HG03571 (cell line): Measurements from ENCODE around the gene PHOSPHO2.
"Not testable (repeated sequence)": the region's sequence is repeated elsewhere in the genome, so short reads cannot be mapped to it uniquely, and the experiment has no call there.

Source experiments
- ATAC-seq: cut with Tn5 transposase; IDR thresholded peaks from one replicate; pipeline ENCODE4 v1.9.1; 2021; ENCODE audit not compliant: unreplicated experiment

The PHOSPHO2 gene

GRCh38 chr2:169683425-169684134, 10.7 kb upstream of the PHOSPHO2 start:
- ATAC-seq: no peak

- ATAC-seq: no peak
Measured at GRCh38 chr2:169684135-169684565, 10.1 kb upstream of the PHOSPHO2 start.

- ATAC-seq: not testable (repeated sequence)
Measured at GRCh38 chr2:169684712-169685111, 9.6 kb upstream of the PHOSPHO2 start.

GRCh38 chr2:169686825-169687224, 7.4 kb upstream of the PHOSPHO2 start:
- not testable (repeated sequence) for ATAC-seq

GRCh38 chr2:169687943-169688342, 6.3 kb upstream of the PHOSPHO2 start:
- not testable (repeated sequence) for ATAC-seq

GRCh38 chr2:169690958-169691357, 3.3 kb upstream of the PHOSPHO2 start:
- ATAC-seq: no peak

GRCh38 chr2:169692718-169693117, 1.6 kb upstream of the PHOSPHO2 start:
- ATAC-seq: no peak

GRCh38 chr2:169693360-169693759, 909 bp upstream of the PHOSPHO2 start:
- no peak for ATAC-seq

- ATAC-seq: no peak
Measured at GRCh38 chr2:169694894-169695260, 608 bp downstream of the PHOSPHO2 start.

- ATAC-seq: no peak
Measured at GRCh38 chr2:169696381-169696780, 2.1 kb downstream of the PHOSPHO2 start.

- ATAC-seq: not testable (repeated sequence)
Measured at GRCh38 chr2:169699173-169699572, 4.9 kb downstream of the PHOSPHO2 start.

- no peak for ATAC-seq
Measured at GRCh38 chr2:169702996-169703395, 8.7 kb downstream of the PHOSPHO2 start.

- no peak for ATAC-seq
Measured at GRCh38 chr2:169704160-169704708, 10.0 kb downstream of the PHOSPHO2 start.

- ATAC-seq: no peak
Measured at GRCh38 chr2:169705927-169706326, 11.7 kb downstream of the PHOSPHO2 start.

GRCh38 chr2:169707626-169708025, 13.4 kb downstream of the PHOSPHO2 start:
- ATAC-seq: no peak

GRCh38 chr2:169709331-169709730, 15.1 kb downstream of the PHOSPHO2 start:
- no peak for ATAC-seq

- ATAC-seq: no peak
Measured at GRCh38 chr2:169709981-169710380, 15.7 kb downstream of the PHOSPHO2 start.

GRCh38 chr2:169711751-169712509, 17.7 kb downstream of the PHOSPHO2 start:
- no peak for ATAC-seq

- no peak for ATAC-seq
Measured at GRCh38 chr2:169712791-169713227, 18.5 kb downstream of the PHOSPHO2 start.

GRCh38 chr2:169713331-169713730, 19.1 kb downstream of the PHOSPHO2 start:
- no peak for ATAC-seq

GRCh38 chr2:169714699-169715098, 20.4 kb downstream of the PHOSPHO2 start:
- ATAC-seq: no peak
